ENCODE data around the gene ABCC8. TPM values are rescaled to one million over a fixed set of nuclear protein-coding genes. Genes with fewer than 3 reads are reported as not detected.

The ABCC8 gene
- total RNA-seq, 1 donor from 2014 or later, result 8.2 TPM

GRCh38 chr11:17477361-17477760 is 716 bp upstream of the ABCC8 start:
- peak; percentile 16 for ATAC-seq
- intact Hi-C loops (cut with DNase I), result no loop called here

GRCh38 chr11:17477084-17477333 is 364 bp upstream of the ABCC8 start:
- ATAC-seq (no peak), DNase-seq (ENCODE audit: low spot score) (no peak)
- intact Hi-C loops (cut with DNase I), result no loop called here

More at GRCh38 chr11:17477361-17477760, 716 bp upstream of the ABCC8 start:
- DNase-seq (ENCODE audit: low spot score), result no peak

GRCh38 chr11:17475666-17476316 is 854 bp downstream of the ABCC8 start:
- DNase-seq (ENCODE audit: low spot score), result no peak
- no peak for ATAC-seq
- intact Hi-C loops (cut with DNase I), result no loop called here

GRCh38 chr11:17473071-17473744 is 3.4 kb downstream of the ABCC8 start:
- ATAC-seq, result no peak
- DNase-seq (ENCODE audit: low spot score), result no peak
- intact Hi-C loops (cut with DNase I), result no loop called here

- DNase-seq (ENCODE audit: low spot score), result no peak
- intact Hi-C loops (cut with DNase I), result no loop called here
- ATAC-seq, result no peak
These were observed 4.2 kb downstream of the ABCC8 start for GRCh38 chr11:17472467-17472866.

GRCh38 chr11:17471501-17471900 is 5.1 kb downstream of the ABCC8 start:
- no peak for ATAC-seq
- no peak for DNase-seq (ENCODE audit: low spot score)
- intact Hi-C loops (cut with DNase I), result loop anchor here (2.0 kb wide), 1 partner anchor 67 kb away; no protein-coding TSS in a partner anchor

GRCh38 chr11:17469998-17470397 is 6.6 kb downstream of the ABCC8 start:
- ATAC-seq, result no peak
- DNase-seq (ENCODE audit: low spot score), result no peak
- intact Hi-C loops (cut with DNase I), result loop anchor here (2.0 kb wide), 1 partner anchor 65 kb away; no protein-coding TSS in a partner anchor

GRCh38 chr11:17468122-17468521 is 8.5 kb downstream of the ABCC8 start:
- DNase-seq (ENCODE audit: low spot score) (no peak), ATAC-seq (no peak)
- intact Hi-C loops (cut with DNase I), result no loop called here

- no peak for DNase-seq (ENCODE audit: low spot score)
- intact Hi-C loops (cut with DNase I), result no loop called here
- ATAC-seq, result no peak
These were observed 13.0 kb downstream of the ABCC8 start for GRCh38 chr11:17463546-17464174.

- DNase-seq (ENCODE audit: low spot score), result no peak
- no peak for ATAC-seq
- intact Hi-C loops (cut with DNase I), result no loop called here
These were observed 13.7 kb downstream of the ABCC8 start for GRCh38 chr11:17462940-17463339.

GRCh38 chr11:17460406-17460805 is 16.2 kb downstream of the ABCC8 start:
- ATAC-seq (no peak), DNase-seq (ENCODE audit: low spot score) (no peak)
- intact Hi-C loops (cut with DNase I), result no loop called here

- intact Hi-C loops (cut with DNase I), result no loop called here
- peak; percentile 78 for ATAC-seq
- DNase-seq (ENCODE audit: low spot score), result no peak
These were observed 17.3 kb downstream of the ABCC8 start for GRCh38 chr11:17459236-17459896.

- DNase-seq (ENCODE audit: low spot score) (no peak), ATAC-seq (peak; percentile 44)
- intact Hi-C loops (cut with DNase I), result no loop called here
These were observed 18.4 kb downstream of the ABCC8 start for GRCh38 chr11:17458268-17458667.

GRCh38 chr11:17457396-17458173 is 19.1 kb downstream of the ABCC8 start:
- no peak for ATAC-seq
- no peak for DNase-seq (ENCODE audit: low spot score)

GRCh38 chr11:17452668-17453067 is 24.0 kb downstream of the ABCC8 start:
- intact Hi-C loops (cut with DNase I), result no loop called here
- peak; percentile 60 for ATAC-seq
- DNase-seq (ENCODE audit: low spot score), result no peak

More at GRCh38 chr11:17457396-17458173, 19.1 kb downstream of the ABCC8 start:
- intact Hi-C loops (cut with DNase I), result no loop called here

- no peak for DNase-seq (ENCODE audit: low spot score)
- intact Hi-C loops (cut with DNase I), result no loop called here
- no peak for ATAC-seq
These were observed 27.5 kb downstream of the ABCC8 start for GRCh38 chr11:17449158-17449557.

- intact Hi-C loops (cut with DNase I), result no loop called here
- ATAC-seq (no peak), DNase-seq (ENCODE audit: low spot score) (no peak)
These were observed 30.2 kb downstream of the ABCC8 start for GRCh38 chr11:17446482-17446881.

GRCh38 chr11:17445240-17445795 is 31.3 kb downstream of the ABCC8 start:
- intact Hi-C loops (cut with DNase I), result no loop called here
- ATAC-seq (no peak), DNase-seq (ENCODE audit: low spot score) (no peak)
